ENCODE results near the gene SYNM. TPM values are rescaled to one million over a fixed set of nuclear protein-coding genes. Genes with fewer than 3 reads are reported as not detected.

The SYNM gene
- total RNA-seq, 1 experiment from 2014 or later = 3.3 TPM

DNA sequence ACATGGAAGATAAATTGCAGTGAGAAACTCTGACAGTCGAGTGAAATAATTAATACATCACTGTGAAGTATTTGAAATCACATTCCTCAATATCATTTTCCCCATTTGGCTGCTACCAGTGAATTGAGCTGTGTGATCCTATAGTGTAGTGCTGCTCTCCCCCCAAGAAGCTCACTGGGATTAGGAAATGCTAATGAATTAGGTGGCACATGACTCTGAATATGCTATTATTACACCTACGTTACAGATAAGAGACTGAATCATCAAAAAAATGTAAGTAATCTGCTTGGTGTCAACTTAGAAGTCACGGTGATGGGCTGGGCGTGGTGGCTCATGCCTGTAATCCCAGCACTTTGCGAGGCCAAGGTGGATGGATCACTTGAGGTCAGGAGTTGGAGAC, 34.7 kb upstream of the SYNM start (continued):
- no peak for TF ChIP-seq ZBTB33 (IDR thresholded peaks at IDR 0.05; ENCODE audit: extremely low read depth, insufficient replicate concordance, low read length)
- TF ChIP-seq ATF3 (IDR thresholded peaks at IDR 0.05) = no peak
- TF ChIP-seq EZH2 (IDR thresholded peaks at IDR 0.05) = no peak
- TF ChIP-seq CTCF (IDR thresholded peaks at IDR 0.05 in 2 of 3, conservative IDR thresholded peaks at IDR 0.05 in 1 of 3; ENCODE audit: borderline replicate concordance in 1 of 3, insufficient read depth in 1 of 3, low read depth in 2 of 3, low read length in 2 of 3) = no peak
- no peak for TF ChIP-seq FOSL1 (IDR thresholded peaks at IDR 0.05; ENCODE audit: low read depth)

DNA sequence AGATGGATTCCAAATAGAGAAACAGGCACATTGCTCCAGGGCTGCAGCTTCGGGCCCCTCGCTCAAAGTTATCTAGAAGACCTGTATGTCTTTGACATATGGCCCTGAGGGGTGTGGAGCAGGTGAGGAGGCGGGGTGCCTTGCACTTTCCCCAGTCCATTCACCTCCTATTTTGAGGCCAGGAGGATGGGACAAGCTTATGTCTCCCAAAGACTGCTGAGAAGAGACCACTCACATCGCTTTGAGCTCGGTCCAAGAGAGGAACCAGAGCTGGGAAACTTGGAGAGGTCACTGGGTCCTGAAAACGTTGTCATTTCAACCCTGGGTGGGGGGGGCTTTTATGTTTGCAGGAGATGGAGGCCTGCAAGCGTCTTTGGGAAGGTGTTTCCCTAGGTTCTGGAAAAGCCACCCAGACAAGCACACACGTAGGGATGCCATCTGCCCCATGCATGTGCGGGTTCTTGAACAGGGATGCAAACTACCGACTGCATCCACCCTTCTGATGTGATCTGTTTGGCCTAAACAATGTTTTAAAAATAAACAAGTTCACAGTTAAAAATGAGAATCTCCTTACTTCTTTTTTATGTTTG, 33.7 kb upstream of the SYNM start:
- no peak for TF ChIP-seq ZNF274 (IDR thresholded peaks at IDR 0.05; ENCODE audit: low read depth, low read length)
- Histone ChIP-seq H3K9me2 (ENCODE audit: insufficient read depth) (no peaks in the 10 kb centered on the region), H3K36me3 (ENCODE audit: control insufficient read depth in 1 of 2, insufficient read depth in 2 of 2, low read length in 2 of 2) (no peaks in the 10 kb centered on the region), H3K4me2 (ENCODE audit: low read length) (no peak overlapping the region), H3K4me1 (ENCODE audit: control insufficient read depth in 1 of 2, insufficient read depth in 2 of 2, low read length in 2 of 2) (peaks cover 0 to 5% of the 10 kb centered on the region in 2 experiments; a peak in 3 of 4 replicates), H3K27me3 (ENCODE audit: insufficient read depth, low read length) (no peaks in the 10 kb centered on the region), H3K9ac (ENCODE audit: low read length) (no peak overlapping the region), H3K79me2 (ENCODE audit: insufficient read depth, low read length) (no peaks in the 10 kb centered on the region), H2AFZ (ENCODE audit: low read depth, low read length, poor library complexity, severe bottlenecking) (no peak overlapping the region), H3K9me3 (ENCODE audit: control insufficient read depth in 1 of 2, insufficient read depth in 1 of 2, low read depth in 1 of 2, low read length in 2 of 2) (no peaks in the 10 kb centered on the region), H4K20me1 (ENCODE audit: insufficient read depth) (no peaks in the 10 kb centered on the region), H3K27ac (ENCODE audit: low read depth, low read length) (no peak overlapping the region), H3K4me3 (replicated peaks in 1 of 2; ENCODE audit: low read depth in 1 of 2, low read length in 2 of 2) (no peak overlapping the region)
- ChIA-PET CTCF (no interaction called here), POLR2A (no interaction called here), RAD21 (ENCODE audit: low non-redundant PET in 1 of 2, low total read pairs in 2 of 2, uncharacterized antibody in 2 of 2, unreplicated experiment in 2 of 2) (no interaction called here)
- intact Hi-C loops (cut with micrococcal nuclease) = no loop called here
- ATAC-seq (no peak), DNase-seq (ENCODE audit: low read depth, low spot score) (no peak)
- no TSS peak for BruUV-seq (replicated peaks)

All from HCT116 (cell line).